GM18526 (cell line): ENCODE results near the gene TPP2.

ENCODE experiments used
- POLR2A ChIP-seq: IDR thresholded peaks from 3 replicates; pipeline ENCODE4 v1.6.1; 2011; ENCODE audit not compliant: insufficient read length; ENCODE audit errors: extremely low read depth

TPP2 gene

GRCh38 chr13:102692491-102692826 lies 95.7 kb downstream of the TPP2 start:
- no peak for TF ChIP-seq POLR2A

GRCh38 chr13:102693250-102693649 lies 96.5 kb downstream of the TPP2 start:
- TF ChIP-seq POLR2A: no peak

GRCh38 chr13:102693776-102694175 lies 97.0 kb downstream of the TPP2 start:
- TF ChIP-seq POLR2A: no peak

- TF ChIP-seq POLR2A: no peak
Observed at GRCh38 chr13:102694937-102695336, 98.2 kb downstream of the TPP2 start, which contains the start of gene METTL21C. Gene METTL21C (minus strand): TSS chr13:102695044. CDS start chr13:102694498, 546 bp downstream.

DNA sequence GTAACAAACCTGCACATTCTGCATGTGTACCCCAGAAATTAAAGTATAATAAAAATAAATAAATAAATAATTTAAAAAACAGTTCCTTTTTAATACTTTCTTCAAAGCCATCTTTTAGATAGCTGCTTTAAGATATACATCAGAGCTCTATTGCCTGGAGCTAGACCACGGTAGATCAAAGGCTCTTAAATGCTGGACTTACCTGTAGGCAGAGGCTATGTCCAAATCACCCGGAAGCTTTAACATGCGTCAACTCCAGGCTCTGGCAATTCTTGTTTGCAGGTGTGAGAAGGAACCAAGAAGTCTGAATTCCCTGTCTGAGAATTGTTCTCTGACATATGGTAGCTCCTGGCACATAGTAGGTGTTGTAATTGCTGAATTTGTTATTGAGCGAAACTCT lies 99.7 kb downstream of the TPP2 start:
- TF ChIP-seq POLR2A: no peak

GRCh38 chr13:102697264-102697663 lies 100.5 kb downstream of the TPP2 start:
- no peak for TF ChIP-seq POLR2A

GRCh38 chr13:102697929-102698648 lies 101.3 kb downstream of the TPP2 start:
- no peak for TF ChIP-seq POLR2A

DNA sequence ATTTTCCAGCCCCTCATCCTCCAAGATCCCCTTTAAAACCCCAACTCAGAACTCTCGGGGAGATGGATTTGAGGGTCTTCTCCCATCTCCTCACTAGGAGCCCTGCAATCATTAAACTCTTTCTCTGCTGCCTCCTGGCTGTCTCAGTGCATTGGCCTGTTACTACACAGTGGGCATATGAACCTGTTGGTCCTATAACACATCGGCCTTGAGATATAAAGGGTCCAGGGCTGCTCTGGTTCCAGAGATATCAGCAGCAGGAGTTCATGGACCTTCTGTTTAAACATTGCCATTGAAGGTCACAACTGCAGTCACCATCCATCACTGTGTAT lies 101.8 kb downstream of the TPP2 start:
- no peak for TF ChIP-seq POLR2A

DNA sequence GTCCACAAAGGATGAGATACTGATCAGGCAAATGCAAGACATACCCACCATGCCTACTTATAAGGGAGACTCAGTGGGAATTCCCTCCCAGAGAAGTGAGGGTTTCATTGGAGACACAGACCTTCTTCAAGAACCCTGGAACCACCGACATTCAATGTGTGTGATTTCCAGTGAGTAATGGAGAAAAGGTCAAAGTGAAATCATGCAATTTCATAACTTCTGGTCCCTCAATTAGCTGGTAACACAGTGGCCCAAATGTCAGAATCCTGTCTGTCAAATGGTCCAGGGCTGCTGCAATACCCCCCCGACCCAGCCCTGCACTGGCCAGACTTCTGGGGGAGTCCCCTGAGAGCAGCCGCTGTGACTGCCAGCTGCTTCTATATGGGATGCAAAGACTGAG lies 102.7 kb downstream of the TPP2 start:
- TF ChIP-seq POLR2A: no peak

GRCh38 chr13:102700088-102701031 lies 103.6 kb downstream of the TPP2 start:
- TF ChIP-seq POLR2A: no peak

GRCh38 chr13:102701331-102701730 lies 104.5 kb downstream of the TPP2 start:
- no peak for TF ChIP-seq POLR2A

DNA sequence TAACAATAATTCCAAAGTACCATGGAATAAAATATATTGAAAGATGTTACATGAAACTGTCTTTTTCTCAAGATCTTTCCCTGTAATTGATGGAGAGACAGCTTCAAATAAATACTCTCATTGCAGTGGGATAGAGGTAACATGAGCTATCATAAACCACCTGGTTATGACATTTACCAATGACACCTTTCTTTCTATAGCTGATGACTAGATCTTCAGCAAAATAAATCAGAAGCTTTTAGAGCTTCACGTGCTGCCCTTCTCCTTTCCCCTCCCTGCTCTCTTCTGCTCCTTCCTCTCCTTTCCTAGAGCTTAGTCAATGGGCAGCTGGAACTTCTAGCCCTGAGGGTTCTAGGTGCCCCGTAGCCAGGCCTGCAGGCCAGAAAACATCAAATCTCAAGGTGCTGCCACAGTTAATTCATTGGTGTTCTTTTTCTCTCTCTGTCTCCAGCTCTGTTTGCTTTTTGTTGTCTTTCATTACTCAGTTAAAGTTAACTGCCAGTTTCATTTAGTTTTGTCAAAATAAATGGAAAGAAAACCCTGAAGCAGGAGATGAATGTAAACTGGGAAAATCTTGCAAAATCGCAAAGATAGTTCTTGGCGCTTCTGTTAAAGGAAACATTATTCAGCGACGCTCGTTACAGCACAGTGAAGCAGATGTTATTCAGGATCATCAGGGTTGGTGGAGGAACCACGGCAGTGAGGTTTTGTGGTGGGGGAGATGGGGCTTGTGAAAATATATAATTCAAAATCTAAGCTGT lies 106.4 kb downstream of the TPP2 start:
- no peak for TF ChIP-seq POLR2A

- no peak for TF ChIP-seq POLR2A
Observed at GRCh38 chr13:102703726-102704035, 106.9 kb downstream of the TPP2 start.

DNA sequence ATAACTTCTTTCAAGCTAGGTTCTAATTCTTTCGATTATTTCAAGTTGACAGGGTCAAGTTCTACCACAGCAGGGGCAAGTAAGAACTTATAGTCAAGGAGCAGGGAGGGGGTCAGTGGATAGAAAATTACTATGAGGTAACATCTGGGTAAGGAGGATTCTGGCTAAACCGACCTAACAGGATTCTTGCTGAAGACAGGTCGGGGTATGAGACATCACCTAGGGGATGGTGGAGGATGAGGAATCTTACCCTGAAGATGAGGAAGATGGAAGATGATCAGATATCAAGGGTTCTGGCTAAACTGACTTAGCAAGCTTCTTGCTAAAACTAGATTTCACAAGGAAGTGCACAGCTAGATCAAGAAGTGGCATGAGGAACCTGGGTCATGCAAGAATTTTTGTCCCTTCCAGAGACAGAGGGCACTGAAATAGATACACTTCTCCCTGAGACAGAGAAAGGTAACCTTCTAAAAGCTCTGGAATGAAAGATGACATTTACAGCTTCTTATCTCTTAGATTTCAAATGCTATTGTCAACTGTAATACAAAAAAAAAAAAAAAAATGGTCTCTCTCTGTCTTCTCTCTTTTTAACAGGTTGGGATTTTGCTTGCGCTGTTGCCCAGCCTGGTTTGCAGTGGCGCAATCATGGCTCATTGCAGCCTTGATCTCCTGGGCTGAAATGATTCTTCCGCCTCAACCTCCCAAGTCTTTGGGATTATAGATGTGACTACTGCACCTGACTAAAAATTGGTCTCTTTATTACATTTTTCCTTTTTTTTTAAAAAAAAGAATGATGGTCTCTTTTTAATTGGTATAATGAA lies 107.7 kb downstream of the TPP2 start:
- TF ChIP-seq POLR2A: no peak

- TF ChIP-seq POLR2A: no peak
Observed at GRCh38 chr13:102707467-102707866, 110.7 kb downstream of the TPP2 start.
